Activated naive CD4-positive, alpha-beta T cell treated with anti-CD3 and anti-CD28 coated beads, Interleukin-2, amount 10 ng/mL, durations not matched to agents 7 days and 5 days (primary cell): Measurements from ENCODE around the gene MMD.

ENCODE experiments used
- CTCF ChIA-PET: fragments of 350-600 bp; sonication (Branson Sonifier 250); formaldehyde crosslinking; loops from one replicate; lab custom pipeline; 2021; ENCODE audit warnings: antibody characterized with exemption; lab: Charles Lee
- DNase-seq: peaks from one replicate; pipeline ENCODE4 v3.0.0-alpha.2; 2020
- H3K27ac Mint-ChIP-seq: one replicate; pipeline ENCODE4 v1.8.0; 2021; ENCODE audit warnings: mild to moderate bottlenecking, moderate library complexity, mixed read lengths
- H3K27me3 Mint-ChIP-seq: one replicate; pipeline ENCODE4 v1.8.0; 2021; ENCODE audit warnings: mild to moderate bottlenecking, mixed read lengths
- H3K36me3 Mint-ChIP-seq: one replicate; pipeline ENCODE4 v1.8.0; 2021; ENCODE audit warnings: mixed read lengths
- H3K4me1 Mint-ChIP-seq: one replicate; pipeline ENCODE4 v1.8.0; 2021; ENCODE audit warnings: mixed read lengths
- H3K4me3 Mint-ChIP-seq: one replicate; pipeline ENCODE4 v1.8.0; 2021; ENCODE audit warnings: mild to moderate bottlenecking, moderate library complexity, mixed read lengths
- H3K9me3 Mint-ChIP-seq: one replicate; pipeline ENCODE4 v1.8.0; 2021; ENCODE audit warnings: mixed read lengths

Gene MMD

DNA sequence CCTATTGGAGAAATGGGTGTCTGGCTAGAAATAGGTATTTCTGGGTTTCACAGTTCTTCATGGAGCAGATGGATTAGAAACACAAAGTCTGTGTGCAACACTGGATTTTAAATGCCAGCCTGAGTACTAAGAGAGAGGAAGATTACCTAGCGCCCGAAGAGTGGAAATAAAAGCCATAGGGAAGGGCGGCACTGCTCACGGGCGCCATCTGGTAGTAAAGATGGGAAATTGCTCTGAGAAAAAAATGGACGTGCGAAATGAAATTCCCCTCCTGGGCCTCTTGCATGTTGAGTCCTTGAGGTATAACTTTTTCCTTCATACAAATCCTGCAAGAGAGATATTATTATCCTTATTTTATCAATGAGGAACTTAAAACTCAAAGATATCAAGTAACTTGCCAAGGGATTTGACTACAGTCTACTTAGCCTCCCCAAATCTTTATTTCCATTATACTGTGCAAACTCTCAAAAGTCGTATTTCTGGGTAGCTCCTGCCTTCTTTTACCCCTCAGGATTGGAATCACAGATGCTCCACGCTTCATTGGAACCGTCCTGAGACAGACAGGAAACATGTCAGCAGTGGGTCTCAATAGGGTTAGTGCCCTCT, 72.8 kb downstream of the MMD start:
- peak; percentile 49 for DNase-seq
- CTCF ChIA-PET: interaction anchor here (0.9 to 4.2 kb wide), 17 partner anchors 8 to 355 kb away, joined by 3 to 31 read pairs (median 3); no protein-coding TSS in a partner anchor
- Mint-ChIP-seq H3K4me1 (peaks cover 48% of the 10 kb centered on the region), H3K4me3 (no peak overlapping the region), H3K9me3 (peaks cover 10% of the 10 kb centered on the region), H3K27me3 (no peaks in the 10 kb centered on the region), H3K27ac (no peak overlapping the region), H3K36me3 (peaks cover 7% of the 10 kb centered on the region)

DNA sequence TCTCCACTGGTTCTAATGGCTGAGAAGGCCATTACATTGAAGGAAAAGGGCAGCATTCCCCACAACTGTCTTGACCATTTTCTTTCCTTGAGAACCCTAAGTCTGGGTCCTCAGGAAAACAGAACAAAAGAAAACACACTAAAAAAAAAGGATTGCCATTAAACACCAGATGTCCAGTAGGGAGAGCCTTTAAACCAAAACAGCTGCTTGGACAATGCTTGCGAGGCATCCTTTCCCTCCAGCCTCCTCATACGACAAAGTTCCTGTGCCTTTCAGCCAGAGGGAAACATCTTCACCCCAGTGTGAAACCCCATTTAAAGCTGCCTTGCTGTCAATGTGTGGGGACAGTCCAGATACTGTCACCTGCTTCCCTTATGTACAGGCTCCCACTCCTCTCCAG, 74.3 kb downstream of the MMD start:
- Mint-ChIP-seq H3K27ac (no peak overlapping the region), H3K27me3 (no peaks in the 10 kb centered on the region), H3K4me3 (no peak overlapping the region), H3K4me1 (peaks cover 64% of the 10 kb centered on the region), H3K36me3 (peaks cover 7% of the 10 kb centered on the region), H3K9me3 (peaks cover 10% of the 10 kb centered on the region)
- CTCF ChIA-PET: interaction anchor here (0.7 to 4.2 kb wide), 12 partner anchors 9 to 354 kb away, joined by 3 to 31 read pairs (median 8); no protein-coding TSS in a partner anchor
- no peak for DNase-seq

DNA sequence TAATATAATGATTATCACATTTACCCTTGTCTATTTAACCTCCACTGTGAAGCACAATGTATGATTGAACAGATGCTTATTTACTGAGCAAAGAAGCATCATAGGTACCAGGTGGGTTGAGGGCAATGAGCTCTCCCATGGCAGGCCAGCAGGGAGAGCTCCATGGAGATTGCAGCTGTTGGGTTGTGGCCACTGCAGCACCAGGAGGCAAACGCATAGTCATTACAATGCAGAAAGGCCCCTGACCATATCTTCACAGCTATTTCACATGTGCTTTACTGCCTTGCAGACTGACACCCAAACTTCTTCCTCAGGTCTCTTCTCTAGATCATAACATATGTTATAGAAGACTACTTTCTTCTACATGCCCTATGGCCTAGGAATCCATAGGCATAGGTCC, 75.0 kb downstream of the MMD start:
- H3K27ac Mint-ChIP-seq: no peak overlapping the region
- H3K36me3 Mint-ChIP-seq: peaks cover 7% of the 10 kb centered on the region
- DNase-seq: no peak
- H3K4me1 Mint-ChIP-seq: peaks cover 70% of the 10 kb centered on the region
- H3K4me3 Mint-ChIP-seq: no peak overlapping the region
- H3K27me3 Mint-ChIP-seq: no peaks in the 10 kb centered on the region
- peaks cover 10% of the 10 kb centered on the region for H3K9me3 Mint-ChIP-seq
- CTCF ChIA-PET: interaction anchor here (1.0 to 4.2 kb wide), 9 partner anchors 10 to 353 kb away, joined by 3 to 31 read pairs (median 9); no protein-coding TSS in a partner anchor

DNA sequence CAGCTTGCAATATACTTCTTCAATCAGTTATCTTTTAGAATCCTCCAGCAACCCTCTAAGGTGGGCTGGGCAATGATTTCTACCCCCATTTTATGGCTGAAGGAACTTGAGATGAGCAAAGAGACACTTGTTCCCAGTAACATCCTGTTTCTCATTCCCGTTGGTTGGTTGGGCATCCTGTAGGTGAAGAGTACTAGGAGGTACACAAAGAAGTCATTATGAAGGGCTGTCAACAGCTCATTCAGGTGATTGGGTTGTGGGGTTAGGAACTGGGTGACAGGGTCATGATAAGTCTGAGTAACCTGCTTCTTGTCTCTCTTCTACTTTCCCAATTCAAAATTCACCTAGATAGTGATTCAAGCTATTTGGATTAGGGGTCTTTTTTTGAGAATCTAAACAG, 76.5 kb downstream of the MMD start:
- Mint-ChIP-seq H3K4me1 (peaks cover 69% of the 10 kb centered on the region), H3K36me3 (peaks cover 7% of the 10 kb centered on the region), H3K27ac (peak overlapping the region; percentile 91), H3K9me3 (peaks cover 10% of the 10 kb centered on the region), H3K4me3 (no peak overlapping the region), H3K27me3 (peaks cover 7% of the 10 kb centered on the region)
- no peak for DNase-seq
- CTCF ChIA-PET: interaction anchor here (1.8 kb wide), 1 partner anchor 10 kb away, joined by 9 read pairs; no protein-coding TSS in a partner anchor

DNA sequence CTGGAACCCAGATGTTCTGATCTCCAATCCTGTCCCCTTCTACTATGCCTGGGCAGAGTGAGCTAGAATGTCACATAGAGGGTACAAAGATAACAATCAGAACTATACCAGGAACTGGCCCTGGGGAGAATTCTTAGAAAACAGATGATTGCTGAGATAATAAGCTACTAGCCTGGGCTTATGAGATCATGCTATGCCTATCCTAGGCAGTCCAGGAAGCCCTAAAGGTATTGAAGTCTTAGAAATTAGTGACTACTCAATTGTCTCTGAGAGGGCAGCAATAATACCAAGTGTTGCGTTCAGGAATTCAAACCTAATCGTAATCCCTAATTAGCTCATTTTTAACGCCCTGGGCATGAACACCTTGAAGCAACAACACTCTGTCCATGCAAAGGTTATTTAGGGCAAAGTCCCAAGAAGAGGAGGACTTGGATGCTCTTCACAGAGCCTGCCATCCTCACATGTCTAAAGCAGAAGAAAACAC, 77.1 kb downstream of the MMD start:
- peaks cover 13% of the 10 kb centered on the region for H3K27me3 Mint-ChIP-seq
- H3K4me1 Mint-ChIP-seq: peaks cover 75% of the 10 kb centered on the region
- H3K9me3 Mint-ChIP-seq: peaks cover 10% of the 10 kb centered on the region
- H3K36me3 Mint-ChIP-seq: peaks cover 7% of the 10 kb centered on the region
- peak; percentile 51 for DNase-seq
- CTCF ChIA-PET: interaction anchor here (0.9 to 1.8 kb wide), 2 partner anchors 11 to 170 kb away, joined by 3 to 9 read pairs; no protein-coding TSS in a partner anchor
- H3K27ac Mint-ChIP-seq: peak overlapping the region; percentile 91
- no peak overlapping the region for H3K4me3 Mint-ChIP-seq

DNA sequence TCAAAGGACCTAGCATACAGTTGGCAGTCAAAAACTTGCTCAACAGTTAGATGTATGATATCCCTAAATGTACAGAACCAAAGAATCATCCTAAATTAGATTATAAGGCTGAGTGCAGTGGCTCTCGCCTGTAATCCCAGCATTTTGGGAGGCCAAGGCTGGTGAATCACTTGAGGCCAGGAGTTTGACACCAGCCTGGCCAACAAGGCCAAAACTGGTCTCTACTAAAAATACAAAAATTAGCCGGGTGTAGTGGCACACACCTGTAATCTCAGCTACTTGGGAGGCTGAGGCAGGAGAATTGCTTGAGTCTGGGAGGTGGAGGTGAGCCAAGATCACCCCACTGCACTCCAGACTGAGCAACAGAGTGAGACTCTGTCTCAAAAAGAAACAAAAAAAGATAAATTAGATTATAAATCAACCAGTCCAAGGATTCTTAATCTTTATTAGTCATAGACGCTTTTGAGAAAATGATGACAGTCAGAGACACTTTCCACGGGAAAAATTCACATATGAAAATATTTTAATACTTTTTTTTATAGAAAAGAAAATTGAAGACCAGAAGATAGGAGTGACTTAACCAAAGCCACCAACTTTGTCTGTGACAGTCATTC, 77.6 kb downstream of the MMD start:
- H3K4me3 Mint-ChIP-seq: no peak overlapping the region

DNA sequence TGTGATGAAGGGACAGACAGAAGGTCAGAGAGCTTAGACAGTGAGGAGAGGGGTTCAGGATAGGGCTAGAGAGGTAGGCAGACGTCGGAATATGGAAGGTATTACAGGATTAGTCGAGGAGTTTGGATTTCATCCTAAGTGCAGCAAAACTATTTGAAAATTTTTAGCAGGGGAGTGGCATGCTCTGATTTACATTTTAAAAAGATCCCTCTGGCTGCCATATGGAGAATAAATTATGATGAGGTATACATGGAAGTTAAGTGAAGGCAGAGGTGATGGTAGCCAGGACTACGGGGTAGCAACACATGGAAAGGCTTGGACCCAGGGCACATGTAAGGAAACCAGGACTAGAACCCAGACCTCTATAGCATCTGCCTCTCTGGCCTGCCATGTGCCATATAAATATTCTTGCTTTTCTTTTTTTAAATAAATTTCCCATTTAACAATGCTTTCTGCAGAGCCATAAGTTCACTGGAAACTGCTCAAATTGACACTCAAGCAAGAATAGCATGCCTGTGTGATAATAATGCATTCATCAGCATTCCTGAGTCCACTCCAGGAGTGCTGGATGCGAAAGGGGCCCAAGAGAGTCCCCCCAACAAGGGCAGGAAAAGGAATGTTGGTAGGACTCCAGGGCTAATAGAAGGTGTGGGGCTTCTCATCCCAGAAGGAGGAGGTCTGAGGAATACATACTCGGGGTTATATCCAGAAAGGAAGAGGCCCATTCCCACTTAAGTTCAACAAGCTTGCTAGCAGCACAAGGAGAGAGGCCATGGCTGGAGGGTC, 78.6 kb downstream of the MMD start:
- Mint-ChIP-seq H3K36me3 (peaks cover 7% of the 10 kb centered on the region), H3K27me3 (peaks cover 25% of the 10 kb centered on the region), H3K4me1 (peaks cover 64% of the 10 kb centered on the region), H3K4me3 (no peak overlapping the region), H3K9me3 (peaks cover 10% of the 10 kb centered on the region), H3K27ac (peak overlapping the region; percentile 91)
- DNase-seq: no peak
- CTCF ChIA-PET: no interaction called here

More for the DNA sequence above, 77.6 kb downstream of the MMD start:
- CTCF ChIA-PET: interaction anchor here (0.9 to 1.8 kb wide), 2 partner anchors 11 to 170 kb away, joined by 3 to 9 read pairs; no protein-coding TSS in a partner anchor
- Mint-ChIP-seq H3K4me1 (peaks cover 74% of the 10 kb centered on the region), H3K27ac (peak overlapping the region; percentile 91), H3K36me3 (peaks cover 7% of the 10 kb centered on the region), H3K9me3 (peaks cover 10% of the 10 kb centered on the region), H3K27me3 (peaks cover 18% of the 10 kb centered on the region)
- no peak for DNase-seq
